GM23338 (cell line): ENCODE measurements around the gene QSOX1. TPM values are rescaled to one million over a fixed set of nuclear protein-coding genes. Genes with fewer than 3 reads are reported as not detected.

Experiments
- ATAC-seq: fragments of 200-7000 bp; cut with Tn5 transposase; 3 replicates; pipeline ENCODE4 v1.9.1; 2020
- DNase-seq: peaks from one replicate; pipeline ENCODE4 v3.0.0-alpha.2; 2015; ENCODE audit warnings: low spot score
- H2AFZ ChIP-seq: fragments of 200-600 bp; sonication (generic); 2 replicates; pipeline ENCODE4 v1.8.0; 2016; ENCODE audit warnings: antibody characterized with exemption, mild to moderate bottlenecking, moderate library complexity
- H3F3A ChIP-seq: fragments of 200-600 bp; sonication (generic); replicated peaks from 2 replicates; pipeline ENCODE4 v1.8.0; 2017; ENCODE audit warnings: antibody characterized with exemption, mixed run types, low read depth
- H3K27ac ChIP-seq: fragments of 200-600 bp; sonication (generic); 2 replicates; pipeline ENCODE4 v1.6.1; 2016; ENCODE audit warnings: low read depth
- H3K27me3 ChIP-seq: fragments of 200-600 bp; sonication (generic); 2 replicates; pipeline ENCODE4 v1.8.0; 2016; ENCODE audit warnings: mild to moderate bottlenecking, mixed run types, moderate library complexity; ENCODE audit not compliant: insufficient read depth
- H3K36me3 ChIP-seq: fragments of 200-600 bp; sonication (generic); 2 replicates; pipeline ENCODE4 v1.8.0; 2016; ENCODE audit warnings: mild to moderate bottlenecking; ENCODE audit not compliant: insufficient read depth
- H3K4me1 ChIP-seq: fragments of 200-600 bp; sonication (generic); 2 replicates; pipeline ENCODE4 v1.8.0; 2016; ENCODE audit warnings: mild to moderate bottlenecking, moderate library complexity; ENCODE audit not compliant: insufficient read depth
- H3K4me2 ChIP-seq: fragments of 200-600 bp; sonication (generic); 2 replicates; pipeline ENCODE4 v1.7.1; 2017; ENCODE audit warnings: mixed run types
- H3K4me3 ChIP-seq: fragments of 200-600 bp; sonication (generic); 2 replicates; pipeline ENCODE4 v1.6.1; 2016; ENCODE audit warnings: mixed run types
- H3K79me2 ChIP-seq: fragments of 200-600 bp; sonication (generic); replicated peaks from 2 replicates; pipeline ENCODE4 v1.8.0; 2017; ENCODE audit warnings: mild to moderate bottlenecking; ENCODE audit not compliant: insufficient read depth
- H3K9me2 ChIP-seq: fragments of 200-600 bp; sonication (generic); 2 replicates; pipeline ENCODE4 v1.8.0; 2017; ENCODE audit not compliant: insufficient read depth
- H4K20me1 ChIP-seq: fragments of 200-600 bp; sonication (generic); replicated peaks from 2 replicates; pipeline ENCODE4 v1.8.0; 2017; ENCODE audit warnings: mild to moderate bottlenecking; ENCODE audit not compliant: insufficient read depth
- H3K27ac Mint-ChIP-seq: 2 replicates; pipeline ENCODE4 v1.8.0; 2020; ENCODE audit warnings: inconsistent platforms, mild to moderate bottlenecking, moderate library complexity, mixed read lengths
- H3K27me3 Mint-ChIP-seq: 3 replicates; pipeline ENCODE4 v1.8.0; 2022; ENCODE audit warnings: low read depth, mild to moderate bottlenecking, moderate library complexity, mixed read lengths, inconsistent platforms; ENCODE audit not compliant: insufficient read depth, poor library complexity
- H3K36me3 Mint-ChIP-seq: 3 replicates; pipeline ENCODE4 v1.8.0; 2021; ENCODE audit warnings: low read depth, mild to moderate bottlenecking, inconsistent platforms, moderate library complexity, mixed read lengths
- H3K4me1 Mint-ChIP-seq: 3 replicates; pipeline ENCODE4 v1.8.0; 2020; ENCODE audit warnings: mild to moderate bottlenecking, inconsistent platforms, mixed read lengths
- H3K4me3 Mint-ChIP-seq: 3 replicates; pipeline ENCODE4 v1.8.0; 2021; ENCODE audit warnings: moderate library complexity, mild to moderate bottlenecking, inconsistent platforms, mixed read lengths
- H3K9me3 Mint-ChIP-seq: 3 replicates; pipeline ENCODE4 v1.8.0; 2020; ENCODE audit warnings: moderate library complexity, mild to moderate bottlenecking, inconsistent platforms, mixed read lengths
- CREB1 ChIP-seq: fragments of 250-450 bp; sonication (Bioruptor Pico); IDR thresholded peaks from 2 replicates; pipeline ENCODE4 v1.5.0; 2020; ENCODE audit warnings: low read depth, mild to moderate bottlenecking, moderate library complexity
- EZH2 ChIP-seq: fragments of 200-600 bp; sonication (generic); IDR thresholded peaks from one replicate; pipeline ENCODE4 v1.8.0; 2017; ENCODE audit warnings: antibody characterized with exemption, mild to moderate bottlenecking, low read depth; ENCODE audit not compliant: unreplicated experiment
- EZH2phosphoT487 ChIP-seq: fragments of 200-600 bp; sonication (generic); IDR thresholded peaks from one replicate; pipeline ENCODE4 v1.8.1; 2018; ENCODE audit warnings: antibody characterized with exemption; ENCODE audit not compliant: unreplicated experiment
- JUNB ChIP-seq: IDR thresholded peaks from one replicate; pipeline ENCODE4 v1.6.1; 2016; ENCODE audit warnings: antibody characterized with exemption; ENCODE audit not compliant: unreplicated experiment
- NANOG ChIP-seq: IDR thresholded peaks from 2 replicates; pipeline ENCODE4 v1.6.1; 2016; ENCODE audit warnings: antibody characterized with exemption, borderline replicate concordance
- POLR2AphosphoS5 ChIP-seq: IDR thresholded peaks from 2 replicates; pipeline ENCODE4 v1.6.1; 2016; ENCODE audit warnings: antibody characterized with exemption, low read depth
- STAT1 ChIP-seq: IDR thresholded peaks from one replicate; pipeline ENCODE4 v1.6.1; 2016; ENCODE audit warnings: antibody characterized with exemption; ENCODE audit not compliant: unreplicated experiment
- ZNF114 ChIP-seq: fragments of 250-450 bp; sonication (Bioruptor Pico); IDR thresholded peaks from 2 replicates; pipeline ENCODE4 v1.5.0; 2020; ENCODE audit warnings: mild to moderate bottlenecking, moderate library complexity
- ZNF331 ChIP-seq: fragments of 250-450 bp; sonication (Bioruptor Pico); IDR thresholded peaks from 2 replicates; pipeline ENCODE4 v1.5.0; 2020; ENCODE audit warnings: low read depth, mild to moderate bottlenecking, moderate library complexity
- polyA plus RNA-seq: library from polyadenylated mRNA; unstranded; fragments of >200 nt; fragmentation: Nextera tagmentation; extraction: Ambion mirVana; gene quantifications from 2 replicates; pipeline ENCODE4 v1.2.1, GENCODE V29; 2016
- total RNA-seq: library from RNA; depleted of rRNA; stranded (reverse); fragments of >200 nt; shearing (Covaris generic); gene quantifications from 2 replicates; pipeline ENCODE4 v1.2.3, GENCODE V29; 2014
- TF ChIP-seq, protein P1 (sequence below): fragments of 250-450 bp; sonication (Bioruptor Pico); IDR thresholded peaks from 2 replicates; pipeline ENCODE4 v1.5.0; 2020; ENCODE audit warnings: mild to moderate bottlenecking, moderate library complexity
- TF ChIP-seq, protein P2 (sequence below): IDR thresholded peaks from one replicate; pipeline ENCODE4 v1.6.1; 2018; ENCODE audit warnings: antibody characterized with exemption; ENCODE audit not compliant: unreplicated experiment
- TF ChIP-seq, protein P3 (sequence below): IDR thresholded peaks from 2 replicates; pipeline ENCODE4 v1.6.1; 2016; ENCODE audit warnings: antibody characterized with exemption

The QSOX1 gene
- total and polyA plus RNA-seq, 2 experiments from 2014 or later: 47.8 to 119 TPM

DNA sequence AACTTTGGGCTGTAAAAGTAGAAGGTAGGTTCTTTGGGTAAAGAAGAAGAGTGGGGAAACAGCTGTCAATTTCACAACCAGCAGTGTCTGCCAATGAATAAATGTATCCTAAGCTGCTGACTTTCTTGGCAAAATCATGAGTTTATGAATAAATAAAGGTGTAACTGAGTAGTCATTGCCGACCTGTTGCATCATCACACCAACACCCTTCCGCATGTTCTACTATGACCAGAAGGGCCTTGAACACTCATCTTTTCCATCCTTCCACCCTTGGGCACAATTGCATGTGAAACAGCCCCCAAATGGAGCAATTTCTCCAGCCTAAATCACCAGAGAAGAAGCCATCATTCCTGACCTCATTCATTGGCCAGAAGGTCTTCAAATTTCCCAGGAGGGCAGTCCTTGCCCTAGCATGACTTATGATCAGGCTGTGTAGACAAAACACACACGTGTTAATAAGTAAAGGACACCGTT, 31.2 kb upstream of the QSOX1 start:
- TF ChIP-seq, protein P1, sequence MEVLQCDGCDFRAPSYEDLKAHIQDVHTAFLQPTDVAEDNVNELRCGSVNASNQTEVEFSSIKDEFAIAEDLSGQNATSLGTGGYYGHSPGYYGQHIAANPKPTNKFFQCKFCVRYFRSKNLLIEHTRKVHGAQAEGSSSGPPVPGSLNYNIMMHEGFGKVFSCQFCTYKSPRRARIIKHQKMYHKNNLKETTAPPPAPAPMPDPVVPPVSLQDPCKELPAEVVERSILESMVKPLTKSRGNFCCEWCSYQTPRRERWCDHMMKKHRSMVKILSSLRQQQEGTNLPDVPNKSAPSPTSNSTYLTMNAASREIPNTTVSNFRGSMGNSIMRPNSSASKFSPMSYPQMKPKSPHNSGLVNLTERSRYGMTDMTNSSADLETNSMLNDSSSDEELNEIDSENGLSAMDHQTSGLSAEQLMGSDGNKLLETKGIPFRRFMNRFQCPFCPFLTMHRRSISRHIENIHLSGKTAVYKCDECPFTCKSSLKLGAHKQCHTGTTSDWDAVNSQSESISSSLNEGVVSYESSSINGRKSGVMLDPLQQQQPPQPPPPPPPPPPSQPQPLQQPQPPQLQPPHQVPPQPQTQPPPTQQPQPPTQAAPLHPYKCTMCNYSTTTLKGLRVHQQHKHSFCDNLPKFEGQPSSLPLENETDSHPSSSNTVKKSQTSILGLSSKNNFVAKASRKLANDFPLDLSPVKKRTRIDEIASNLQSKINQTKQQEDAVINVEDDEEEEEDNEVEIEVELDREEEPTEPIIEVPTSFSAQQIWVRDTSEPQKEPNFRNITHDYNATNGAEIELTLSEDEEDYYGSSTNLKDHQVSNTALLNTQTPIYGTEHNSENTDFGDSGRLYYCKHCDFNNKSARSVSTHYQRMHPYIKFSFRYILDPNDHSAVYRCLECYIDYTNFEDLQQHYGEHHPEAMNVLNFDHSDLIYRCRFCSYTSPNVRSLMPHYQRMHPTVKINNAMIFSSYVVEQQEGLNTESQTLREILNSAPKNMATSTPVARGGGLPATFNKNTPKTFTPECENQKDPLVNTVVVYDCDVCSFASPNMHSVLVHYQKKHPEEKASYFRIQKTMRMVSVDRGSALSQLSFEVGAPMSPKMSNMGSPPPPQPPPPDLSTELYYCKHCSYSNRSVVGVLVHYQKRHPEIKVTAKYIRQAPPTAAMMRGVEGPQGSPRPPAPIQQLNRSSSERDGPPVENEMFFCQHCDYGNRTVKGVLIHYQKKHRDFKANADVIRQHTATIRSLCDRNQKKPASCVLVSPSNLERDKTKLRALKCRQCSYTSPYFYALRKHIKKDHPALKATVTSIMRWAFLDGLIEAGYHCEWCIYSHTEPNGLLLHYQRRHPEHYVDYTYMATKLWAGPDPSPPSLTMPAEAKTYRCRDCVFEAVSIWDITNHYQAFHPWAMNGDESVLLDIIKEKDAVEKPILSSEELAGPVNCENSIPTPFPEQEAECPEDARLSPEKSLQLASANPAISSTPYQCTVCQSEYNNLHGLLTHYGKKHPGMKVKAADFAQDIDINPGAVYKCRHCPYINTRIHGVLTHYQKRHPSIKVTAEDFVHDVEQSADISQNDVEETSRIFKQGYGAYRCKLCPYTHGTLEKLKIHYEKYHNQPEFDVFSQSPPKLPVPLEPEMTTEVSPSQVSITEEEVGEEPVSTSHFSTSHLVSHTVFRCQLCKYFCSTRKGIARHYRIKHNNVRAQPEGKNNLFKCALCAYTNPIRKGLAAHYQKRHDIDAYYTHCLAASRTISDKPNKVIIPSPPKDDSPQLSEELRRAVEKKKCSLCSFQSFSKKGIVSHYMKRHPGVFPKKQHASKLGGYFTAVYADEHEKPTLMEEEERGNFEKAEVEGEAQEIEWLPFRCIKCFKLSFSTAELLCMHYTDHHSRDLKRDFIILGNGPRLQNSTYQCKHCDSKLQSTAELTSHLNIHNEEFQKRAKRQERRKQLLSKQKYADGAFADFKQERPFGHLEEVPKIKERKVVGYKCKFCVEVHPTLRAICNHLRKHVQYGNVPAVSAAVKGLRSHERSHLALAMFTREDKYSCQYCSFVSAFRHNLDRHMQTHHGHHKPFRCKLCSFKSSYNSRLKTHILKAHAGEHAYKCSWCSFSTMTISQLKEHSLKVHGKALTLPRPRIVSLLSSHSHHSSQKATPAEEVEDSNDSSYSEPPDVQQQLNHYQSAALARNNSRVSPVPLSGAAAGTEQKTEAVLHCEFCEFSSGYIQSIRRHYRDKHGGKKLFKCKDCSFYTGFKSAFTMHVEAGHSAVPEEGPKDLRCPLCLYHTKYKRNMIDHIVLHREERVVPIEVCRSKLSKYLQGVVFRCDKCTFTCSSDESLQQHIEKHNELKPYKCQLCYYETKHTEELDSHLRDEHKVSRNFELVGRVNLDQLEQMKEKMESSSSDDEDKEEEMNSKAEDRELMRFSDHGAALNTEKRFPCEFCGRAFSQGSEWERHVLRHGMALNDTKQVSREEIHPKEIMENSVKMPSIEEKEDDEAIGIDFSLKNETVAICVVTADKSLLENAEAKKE (CRISPR knock-in tag): no peak
- no peak for TF ChIP-seq CREB1 (CRISPR knock-in tag)
- no peak for TF ChIP-seq NANOG
- no peak for TF ChIP-seq POLR2AphosphoS5
- TF ChIP-seq ZNF114 (CRISPR knock-in tag): no peak
- TF ChIP-seq, protein P2, sequence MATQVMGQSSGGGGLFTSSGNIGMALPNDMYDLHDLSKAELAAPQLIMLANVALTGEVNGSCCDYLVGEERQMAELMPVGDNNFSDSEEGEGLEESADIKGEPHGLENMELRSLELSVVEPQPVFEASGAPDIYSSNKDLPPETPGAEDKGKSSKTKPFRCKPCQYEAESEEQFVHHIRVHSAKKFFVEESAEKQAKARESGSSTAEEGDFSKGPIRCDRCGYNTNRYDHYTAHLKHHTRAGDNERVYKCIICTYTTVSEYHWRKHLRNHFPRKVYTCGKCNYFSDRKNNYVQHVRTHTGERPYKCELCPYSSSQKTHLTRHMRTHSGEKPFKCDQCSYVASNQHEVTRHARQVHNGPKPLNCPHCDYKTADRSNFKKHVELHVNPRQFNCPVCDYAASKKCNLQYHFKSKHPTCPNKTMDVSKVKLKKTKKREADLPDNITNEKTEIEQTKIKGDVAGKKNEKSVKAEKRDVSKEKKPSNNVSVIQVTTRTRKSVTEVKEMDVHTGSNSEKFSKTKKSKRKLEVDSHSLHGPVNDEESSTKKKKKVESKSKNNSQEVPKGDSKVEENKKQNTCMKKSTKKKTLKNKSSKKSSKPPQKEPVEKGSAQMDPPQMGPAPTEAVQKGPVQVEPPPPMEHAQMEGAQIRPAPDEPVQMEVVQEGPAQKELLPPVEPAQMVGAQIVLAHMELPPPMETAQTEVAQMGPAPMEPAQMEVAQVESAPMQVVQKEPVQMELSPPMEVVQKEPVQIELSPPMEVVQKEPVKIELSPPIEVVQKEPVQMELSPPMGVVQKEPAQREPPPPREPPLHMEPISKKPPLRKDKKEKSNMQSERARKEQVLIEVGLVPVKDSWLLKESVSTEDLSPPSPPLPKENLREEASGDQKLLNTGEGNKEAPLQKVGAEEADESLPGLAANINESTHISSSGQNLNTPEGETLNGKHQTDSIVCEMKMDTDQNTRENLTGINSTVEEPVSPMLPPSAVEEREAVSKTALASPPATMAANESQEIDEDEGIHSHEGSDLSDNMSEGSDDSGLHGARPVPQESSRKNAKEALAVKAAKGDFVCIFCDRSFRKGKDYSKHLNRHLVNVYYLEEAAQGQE: no peak
- no peak for TF ChIP-seq JUNB
- TF ChIP-seq, protein P3, sequence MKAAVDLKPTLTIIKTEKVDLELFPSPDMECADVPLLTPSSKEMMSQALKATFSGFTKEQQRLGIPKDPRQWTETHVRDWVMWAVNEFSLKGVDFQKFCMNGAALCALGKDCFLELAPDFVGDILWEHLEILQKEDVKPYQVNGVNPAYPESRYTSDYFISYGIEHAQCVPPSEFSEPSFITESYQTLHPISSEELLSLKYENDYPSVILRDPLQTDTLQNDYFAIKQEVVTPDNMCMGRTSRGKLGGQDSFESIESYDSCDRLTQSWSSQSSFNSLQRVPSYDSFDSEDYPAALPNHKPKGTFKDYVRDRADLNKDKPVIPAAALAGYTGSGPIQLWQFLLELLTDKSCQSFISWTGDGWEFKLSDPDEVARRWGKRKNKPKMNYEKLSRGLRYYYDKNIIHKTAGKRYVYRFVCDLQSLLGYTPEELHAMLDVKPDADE: no peak
- TF ChIP-seq STAT1: no peak
- no peak for TF ChIP-seq EZH2phosphoT487
- TF ChIP-seq ZNF331 (CRISPR knock-in tag): no peak
- TF ChIP-seq EZH2: no peak
- no peak overlapping the region for H3K27ac ChIP-seq
- Mint-ChIP-seq H3K9me3 (no peaks in the 10 kb centered on the region; the same call in 2 of the 3 replicates), H3K4me3 (no peak overlapping the region), H3K4me1 (0 out of 3 replicates have a peak, but pooled peaks cover 7% of the 10 kb centered on the region), H3K36me3 (no peaks in the 10 kb centered on the region), H3K27me3 (peaks cover 2% of the 10 kb centered on the region), H3K27ac (no peak overlapping the region)
- H3K36me3 ChIP-seq: no peaks in the 10 kb centered on the region
- H3K27me3 ChIP-seq: no peaks in the 10 kb centered on the region
- no peak overlapping the region for H3K4me3 ChIP-seq
- DNase-seq (no peak), ATAC-seq (no peak)
- no peaks in the 10 kb centered on the region for H3K9me2 ChIP-seq
- H4K20me1 ChIP-seq: no peaks in the 10 kb centered on the region
- no peaks in the 10 kb centered on the region for H3K4me1 ChIP-seq
- no peaks in the 10 kb centered on the region for H3F3A ChIP-seq
- no peak overlapping the region for H3K4me2 ChIP-seq
- peak overlapping the region; percentile 38 for H2AFZ ChIP-seq
- H3K79me2 ChIP-seq: no peaks in the 10 kb centered on the region
